Measurements from ENCODE around the gene SMURF1.

Gene SMURF1

GRCh38 chr7:99098286-99098823, 45.6 kb downstream of the SMURF1 start:
- no peak for DNase-seq (ENCODE audit: low read depth in 2 of 2)

GRCh38 chr7:99097730-99098129, 46.2 kb downstream of the SMURF1 start:
- DNase-seq (ENCODE audit: low read depth in 2 of 2), result no peak

GRCh38 chr7:99096124-99096887, 47.6 kb downstream of the SMURF1 start:
- no peak for DNase-seq (ENCODE audit: low read depth in 2 of 2)

- no peak for DNase-seq (ENCODE audit: low read depth in 2 of 2)
These were observed 48.2 kb downstream of the SMURF1 start for GRCh38 chr7:99095698-99096097.

GRCh38 chr7:99094401-99094800, 49.5 kb downstream of the SMURF1 start:
- DNase-seq (ENCODE audit: low read depth in 2 of 2), result no peak

GRCh38 chr7:99092064-99092720, 51.7 kb downstream of the SMURF1 start:
- DNase-seq (ENCODE audit: low read depth in 2 of 2), result no peak

GRCh38 chr7:99090771-99091542, 53.0 kb downstream of the SMURF1 start:
- no peak for DNase-seq (ENCODE audit: low read depth in 2 of 2)

- no peak for DNase-seq (ENCODE audit: low read depth in 2 of 2)
These were observed 53.8 kb downstream of the SMURF1 start for GRCh38 chr7:99089914-99090629.

- DNase-seq (ENCODE audit: low read depth in 2 of 2), result no peak
These were observed 57.0 kb downstream of the SMURF1 start for GRCh38 chr7:99086944-99087343.

GRCh38 chr7:99086532-99086931, 57.4 kb downstream of the SMURF1 start:
- DNase-seq (ENCODE audit: low read depth in 2 of 2), result no peak

- DNase-seq (ENCODE audit: low read depth in 2 of 2), result no peak
These were observed 60.2 kb downstream of the SMURF1 start for GRCh38 chr7:99083733-99084132.

GRCh38 chr7:99083068-99083651, 60.7 kb downstream of the SMURF1 start:
- no peak for DNase-seq (ENCODE audit: low read depth in 2 of 2)

GRCh38 chr7:99080679-99081078, 63.2 kb downstream of the SMURF1 start:
- DNase-seq (ENCODE audit: low read depth in 2 of 2), result no peak

- DNase-seq (ENCODE audit: low read depth in 2 of 2), result no peak
These were observed 64.8 kb downstream of the SMURF1 start for GRCh38 chr7:99079104-99079503.

GRCh38 chr7:99078416-99078815, 65.5 kb downstream of the SMURF1 start:
- no peak for DNase-seq (ENCODE audit: low read depth in 2 of 2)

GRCh38 chr7:99076615-99077014, 67.3 kb downstream of the SMURF1 start:
- no peak for DNase-seq (ENCODE audit: low read depth in 2 of 2)

GRCh38 chr7:99073839-99074446, 70.0 kb downstream of the SMURF1 start:
- no peak for DNase-seq (ENCODE audit: low read depth in 2 of 2)

- no peak for DNase-seq (ENCODE audit: low read depth in 2 of 2)
These were observed 71.8 kb downstream of the SMURF1 start for GRCh38 chr7:99072126-99072525.

GRCh38 chr7:99070361-99070760, 73.5 kb downstream of the SMURF1 start:
- no peak for DNase-seq (ENCODE audit: low read depth in 2 of 2)

GRCh38 chr7:99061001-99061776, 82.7 kb downstream of the SMURF1 start:
- no peak for DNase-seq (ENCODE audit: low read depth in 2 of 2)
